BE2C (cell line): ENCODE results near the gene TBC1D2B.
"Not testable (repeated sequence)": the region's sequence is repeated elsewhere in the genome, so short reads cannot be mapped to it uniquely, and the experiment has no call there.

ENCODE experiments used
- DNase-seq: peaks from one replicate; pipeline ENCODE4 v3.0.0-alpha.2; 2020
- H3K27me3 ChIP-seq: fragments of 250-450 bp; sonication (Bioruptor Pico); 2 replicates; pipeline ENCODE4 v1.5.1; 2020; ENCODE audit warnings: mild to moderate bottlenecking
- H3K36me3 ChIP-seq: fragments of 250-450 bp; sonication (Bioruptor Pico); 2 replicates; pipeline ENCODE4 v1.5.1; 2020; ENCODE audit warnings: mild to moderate bottlenecking
- H3K4me1 ChIP-seq: fragments of 250-450 bp; sonication (Bioruptor Pico); 2 replicates; pipeline ENCODE4 v1.5.1; 2020
- H3K4me3 ChIP-seq: 2 replicates; pipeline ENCODE4 v1.5.1; 2011; ENCODE audit warnings: low read depth, low read length
- H3K9me3 ChIP-seq: fragments of 250-450 bp; sonication (Bioruptor Pico); 2 replicates; pipeline ENCODE4 v1.5.1; 2020
- CTCF ChIP-seq: IDR thresholded peaks from 2 replicates; pipeline ENCODE4 v1.5.1; 2012; ENCODE audit warnings: mild to moderate bottlenecking, low read depth, low read length

TBC1D2B gene

GRCh38 chr15:77989296-77990143 lies 88.0 kb downstream of the TBC1D2B start:
- no peaks in the 10 kb centered on the region for H3K36me3 ChIP-seq
- no peak for TF ChIP-seq CTCF
- no peak overlapping the region for H3K4me3 ChIP-seq
- DNase-seq: no peak
- H3K27me3 ChIP-seq: no peaks in the 10 kb centered on the region
- H3K9me3 ChIP-seq: no peaks in the 10 kb centered on the region
- peaks cover 46% of the 10 kb centered on the region for H3K4me1 ChIP-seq

- no peak overlapping the region for H3K4me3 ChIP-seq
- no peak for DNase-seq
- no peaks in the 10 kb centered on the region for H3K9me3 ChIP-seq
- peaks cover 47% of the 10 kb centered on the region for H3K4me1 ChIP-seq
- H3K27me3 ChIP-seq: no peaks in the 10 kb centered on the region
- no peak for TF ChIP-seq CTCF
- no peaks in the 10 kb centered on the region for H3K36me3 ChIP-seq
Observed at GRCh38 chr15:77988347-77989295, 88.9 kb downstream of the TBC1D2B start.

GRCh38 chr15:77987765-77988136 lies 89.8 kb downstream of the TBC1D2B start:
- H3K4me1 ChIP-seq: peaks cover 39% of the 10 kb centered on the region
- not testable (repeated sequence) for H3K9me3 ChIP-seq, H3K27me3 ChIP-seq, DNase-seq, H3K4me3 ChIP-seq, H3K36me3 ChIP-seq

- no peak for TF ChIP-seq CTCF
- Histone ChIP-seq H3K4me1 (peaks cover 39% of the 10 kb centered on the region), H3K9me3 (no peaks in the 10 kb centered on the region), H3K4me3 (no peak overlapping the region), H3K36me3 (no peaks in the 10 kb centered on the region), H3K27me3 (no peaks in the 10 kb centered on the region)
- DNase-seq: no peak
Observed at GRCh38 chr15:77986891-77987764, 90.4 kb downstream of the TBC1D2B start.

- H3K9me3 ChIP-seq: no peaks in the 10 kb centered on the region
- H3K36me3 ChIP-seq: no peaks in the 10 kb centered on the region
- no peak for TF ChIP-seq CTCF
- no peak overlapping the region for H3K4me3 ChIP-seq
- peaks cover 29% of the 10 kb centered on the region for H3K4me1 ChIP-seq
- DNase-seq: no peak
- no peaks in the 10 kb centered on the region for H3K27me3 ChIP-seq
Observed at GRCh38 chr15:77985931-77986480, 91.5 kb downstream of the TBC1D2B start.
